ENCODE data around the gene PRICKLE2.

PRICKLE2 gene

GRCh38 chr3:64151342-64151871 lies 73.9 kb downstream of the PRICKLE2 start:
- no peak for DNase-seq

DNA sequence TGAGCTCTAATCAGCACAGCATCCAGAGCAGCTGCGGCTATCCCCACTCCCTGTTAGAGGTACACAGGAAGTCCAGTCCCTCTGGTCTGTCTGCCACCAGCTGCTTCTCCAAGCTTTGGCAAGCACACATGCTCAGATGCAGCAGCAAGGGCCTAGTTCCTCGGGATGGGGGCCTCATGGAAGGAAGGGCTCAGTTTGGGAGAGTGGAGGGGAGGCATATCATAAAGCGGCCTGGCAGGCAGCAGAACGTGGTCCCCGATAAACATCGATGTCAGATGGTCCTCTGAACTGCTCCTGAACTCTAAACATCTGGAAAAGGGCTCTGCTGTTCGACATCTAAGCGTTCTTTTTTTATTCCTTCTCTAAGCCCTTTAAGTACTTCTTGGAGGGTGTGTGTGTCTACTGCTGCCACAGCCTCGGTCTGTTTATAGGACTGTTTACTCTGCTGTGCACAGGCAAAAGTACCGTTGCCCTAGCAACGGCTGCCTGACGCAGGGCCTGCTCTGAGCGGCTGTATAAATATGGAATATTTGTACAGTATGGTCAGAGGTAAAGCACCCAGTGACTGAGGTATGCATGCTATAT lies 74.6 kb downstream of the PRICKLE2 start:
- Histone ChIP-seq H3F3A (ENCODE audit: insufficient read depth, low read length) (no peaks in the 10 kb centered on the region), H4K20me1 (ENCODE audit: insufficient read depth, low read length) (no peaks in the 10 kb centered on the region), H3K4me1 (ENCODE audit: low read length) (no peaks in the 10 kb centered on the region), H3K27me3 (replicated peaks; ENCODE audit: insufficient read depth, low read length) (no peaks in the 10 kb centered on the region), H3K9me2 (replicated peaks; ENCODE audit: insufficient read depth, low read length) (no peaks in the 10 kb centered on the region), H3K36me3 (replicated peaks; ENCODE audit: insufficient read depth, low read length) (no peaks in the 10 kb centered on the region), H3K4me2 (ENCODE audit: low read depth, low read length) (no peak overlapping the region), H2AFZ (ENCODE audit: low read length) (no peak overlapping the region), H3K4me3 (ENCODE audit: low read length) (no peak overlapping the region), H3K9me3 (replicated peaks; ENCODE audit: insufficient read depth, low read length) (no peaks in the 10 kb centered on the region), H3K9ac (ENCODE audit: low read length) (no peak overlapping the region), H3K27ac (ENCODE audit: low read length) (no peak overlapping the region), H3K79me2 (ENCODE audit: low read length) (no peaks in the 10 kb centered on the region)
- DNase-seq = no peak
- TF ChIP-seq, protein P1, sequence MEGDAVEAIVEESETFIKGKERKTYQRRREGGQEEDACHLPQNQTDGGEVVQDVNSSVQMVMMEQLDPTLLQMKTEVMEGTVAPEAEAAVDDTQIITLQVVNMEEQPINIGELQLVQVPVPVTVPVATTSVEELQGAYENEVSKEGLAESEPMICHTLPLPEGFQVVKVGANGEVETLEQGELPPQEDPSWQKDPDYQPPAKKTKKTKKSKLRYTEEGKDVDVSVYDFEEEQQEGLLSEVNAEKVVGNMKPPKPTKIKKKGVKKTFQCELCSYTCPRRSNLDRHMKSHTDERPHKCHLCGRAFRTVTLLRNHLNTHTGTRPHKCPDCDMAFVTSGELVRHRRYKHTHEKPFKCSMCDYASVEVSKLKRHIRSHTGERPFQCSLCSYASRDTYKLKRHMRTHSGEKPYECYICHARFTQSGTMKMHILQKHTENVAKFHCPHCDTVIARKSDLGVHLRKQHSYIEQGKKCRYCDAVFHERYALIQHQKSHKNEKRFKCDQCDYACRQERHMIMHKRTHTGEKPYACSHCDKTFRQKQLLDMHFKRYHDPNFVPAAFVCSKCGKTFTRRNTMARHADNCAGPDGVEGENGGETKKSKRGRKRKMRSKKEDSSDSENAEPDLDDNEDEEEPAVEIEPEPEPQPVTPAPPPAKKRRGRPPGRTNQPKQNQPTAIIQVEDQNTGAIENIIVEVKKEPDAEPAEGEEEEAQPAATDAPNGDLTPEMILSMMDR (IDR thresholded peaks at IDR 0.05; ENCODE audit: low read length) = no peak
- TF ChIP-seq EZH2phosphoT487 (IDR thresholded peaks at IDR 0.05; ENCODE audit: low read length) (no peak), EZH2 (optimal IDR thresholded peaks at IDR 0.05; ENCODE audit: low read depth, low read length) (no peak)

More at GRCh38 chr3:64151342-64151871, 73.9 kb downstream of the PRICKLE2 start:
- Histone ChIP-seq H3K9me3 (replicated peaks; ENCODE audit: insufficient read depth, low read length) (no peaks in the 10 kb centered on the region), H3K36me3 (replicated peaks; ENCODE audit: insufficient read depth, low read length) (no peaks in the 10 kb centered on the region), H3K9me2 (replicated peaks; ENCODE audit: insufficient read depth, low read length) (no peaks in the 10 kb centered on the region), H3K27ac (ENCODE audit: low read length) (no peak overlapping the region), H3K27me3 (replicated peaks; ENCODE audit: insufficient read depth, low read length) (no peaks in the 10 kb centered on the region), H3K4me2 (ENCODE audit: low read depth, low read length) (no peak overlapping the region), H4K20me1 (ENCODE audit: insufficient read depth, low read length) (no peaks in the 10 kb centered on the region), H3K4me1 (ENCODE audit: low read length) (no peaks in the 10 kb centered on the region), H3K4me3 (ENCODE audit: low read length) (no peak overlapping the region), H3K79me2 (ENCODE audit: low read length) (no peaks in the 10 kb centered on the region), H3K9ac (ENCODE audit: low read length) (no peak overlapping the region), H3F3A (ENCODE audit: insufficient read depth, low read length) (no peaks in the 10 kb centered on the region), H2AFZ (ENCODE audit: low read length) (no peak overlapping the region)
- TF ChIP-seq EZH2 (optimal IDR thresholded peaks at IDR 0.05; ENCODE audit: low read depth, low read length) (no peak), EZH2phosphoT487 (IDR thresholded peaks at IDR 0.05; ENCODE audit: low read length) (no peak)
- TF ChIP-seq, protein P1 (IDR thresholded peaks at IDR 0.05; ENCODE audit: low read length) = no peak

GRCh38 chr3:64149886-64150285 lies 75.4 kb downstream of the PRICKLE2 start:
- H3F3A ChIP-seq (ENCODE audit: insufficient read depth, low read length) = no peaks in the 10 kb centered on the region
- no peaks in the 10 kb centered on the region for H3K79me2 ChIP-seq (ENCODE audit: low read length)
- no peak overlapping the region for H3K4me2 ChIP-seq (ENCODE audit: low read depth, low read length)
- no peak overlapping the region for H3K27ac ChIP-seq (ENCODE audit: low read length)
- H3K9me2 ChIP-seq (replicated peaks; ENCODE audit: insufficient read depth, low read length) = no peaks in the 10 kb centered on the region
- no peaks in the 10 kb centered on the region for H4K20me1 ChIP-seq (ENCODE audit: insufficient read depth, low read length)
- no peak overlapping the region for H2AFZ ChIP-seq (ENCODE audit: low read length)
- no peak overlapping the region for H3K9ac ChIP-seq (ENCODE audit: low read length)
- no peak for TF ChIP-seq EZH2phosphoT487 (IDR thresholded peaks at IDR 0.05; ENCODE audit: low read length)
- TF ChIP-seq, protein P1 (IDR thresholded peaks at IDR 0.05; ENCODE audit: low read length) = no peak
- TF ChIP-seq EZH2 (optimal IDR thresholded peaks at IDR 0.05; ENCODE audit: low read depth, low read length) = no peak
- H3K4me1 ChIP-seq (ENCODE audit: low read length) = no peaks in the 10 kb centered on the region
- no peak for DNase-seq
- no peaks in the 10 kb centered on the region for H3K9me3 ChIP-seq (replicated peaks; ENCODE audit: insufficient read depth, low read length)
- no peaks in the 10 kb centered on the region for H3K27me3 ChIP-seq (replicated peaks; ENCODE audit: insufficient read depth, low read length)
- H3K36me3 ChIP-seq (replicated peaks; ENCODE audit: insufficient read depth, low read length) = no peaks in the 10 kb centered on the region
- no peak overlapping the region for H3K4me3 ChIP-seq (ENCODE audit: low read length)

All from MM.1S (cell line).